LNCaP clone FGC (cell line): ENCODE measurements around the gene CRYBG1.

Source experiments
- DNase-seq: peaks from one replicate; pipeline ENCODE4 v3.0.0-alpha.2; 2011; ENCODE audit warnings: low read depth
- H3K4me3 ChIP-seq: 2 replicates; pipeline ENCODE4 v1.5.1; 2011; ENCODE audit warnings: mild to moderate bottlenecking, low read depth, low read length, control low read depth
- CTCF ChIP-seq: IDR thresholded peaks from 2 replicates; pipeline ENCODE4 v1.5.1; 2012; ENCODE audit warnings: mild to moderate bottlenecking; ENCODE audit not compliant: control insufficient read depth, insufficient read depth; ENCODE audit errors: extremely low read depth

The CRYBG1 gene

GRCh38 chr6:106434530-106434929, 74.0 kb downstream of the CRYBG1 start:
- no peak for DNase-seq
- no peak for TF ChIP-seq CTCF
- no peak overlapping the region for H3K4me3 ChIP-seq

GRCh38 chr6:106439459-106439858, 78.9 kb downstream of the CRYBG1 start:
- no peak for TF ChIP-seq CTCF
- H3K4me3 ChIP-seq: no peak overlapping the region
- no peak for DNase-seq

GRCh38 chr6:106440546-106440945, 80.0 kb downstream of the CRYBG1 start:
- no peak overlapping the region for H3K4me3 ChIP-seq
- no peak for TF ChIP-seq CTCF
- DNase-seq: no peak

GRCh38 chr6:106442395-106442794, 81.9 kb downstream of the CRYBG1 start:
- H3K4me3 ChIP-seq: no peak overlapping the region
- no peak for DNase-seq
- no peak for TF ChIP-seq CTCF

GRCh38 chr6:106444777-106445507, 84.4 kb downstream of the CRYBG1 start:
- TF ChIP-seq CTCF: peak; percentile 72
- no peak for DNase-seq

GRCh38 chr6:106445508-106445878, 85.0 kb downstream of the CRYBG1 start:
- no peak overlapping the region for H3K4me3 ChIP-seq
- DNase-seq: no peak
- no peak for TF ChIP-seq CTCF

More at GRCh38 chr6:106444777-106445507, 84.4 kb downstream of the CRYBG1 start:
- H3K4me3 ChIP-seq: no peak overlapping the region
